Posterior vena cava (tissue), 2 donors: ENCODE data around the gene ABCB7. TPM values are rescaled to one million over a fixed set of nuclear protein-coding genes. Genes with fewer than 3 reads are reported as not detected.
"Not testable (repeated sequence)": the region's sequence is repeated elsewhere in the genome, so short reads cannot be mapped to it uniquely, and the experiment has no call there.

Experiments used
- DNase-seq: peaks from one replicate; pipeline ENCODE4 v3.0.0-alpha.2; 2020; ENCODE audit warnings: low spot score
- intact Hi-C, 2 donors: fragments of 100-400 bp; cut with DNase I; formaldehyde crosslinking; loops; one replicate each; pipeline versions ENCODE4 v1.14.1 to v1.14.2; 2022 to 2023
- long read RNA-seq, 2 donors: library from polyadenylated mRNA; unstranded; transcript quantifications; one replicate each; pipeline ENCODE4 v2.0.0, GENCODE V29; 2020 to 2021
- total RNA-seq, 2 donors: library from RNA; stranded (reverse); fragmentation: NEBNext Ultra II Directional; extraction: Animal tissue kit (Norgen Biotek cat#: 25700); gene quantifications; one replicate each; pipeline ENCODE4 v1.2.1, GENCODE V29; 2021
- donor health status: DM: yes; HTN: yes; CAD: no.
- donor health status: DM: yes; HTN: yes; CAD: no.

ABCB7 gene
- total RNA-seq = 10 to 100 TPM; 16.2 to 17.0 TPM
- long read RNA-seq, donor 1, full-length matches to known transcripts = 2 of 6 reads
- long read RNA-seq, donor 1, partial matches to known transcripts = 2 of 6 reads
- long read RNA-seq, donor 1, other reads (novel, unspliced or antisense) = 2 of 6 reads
- long read RNA-seq, donor 2, full-length matches to known transcripts = 25 of 34 reads
- long read RNA-seq, donor 2, partial matches to known transcripts = 8 of 34 reads
- long read RNA-seq, donor 2, other reads (novel, unspliced or antisense) = 1 of 34 reads

DNA sequence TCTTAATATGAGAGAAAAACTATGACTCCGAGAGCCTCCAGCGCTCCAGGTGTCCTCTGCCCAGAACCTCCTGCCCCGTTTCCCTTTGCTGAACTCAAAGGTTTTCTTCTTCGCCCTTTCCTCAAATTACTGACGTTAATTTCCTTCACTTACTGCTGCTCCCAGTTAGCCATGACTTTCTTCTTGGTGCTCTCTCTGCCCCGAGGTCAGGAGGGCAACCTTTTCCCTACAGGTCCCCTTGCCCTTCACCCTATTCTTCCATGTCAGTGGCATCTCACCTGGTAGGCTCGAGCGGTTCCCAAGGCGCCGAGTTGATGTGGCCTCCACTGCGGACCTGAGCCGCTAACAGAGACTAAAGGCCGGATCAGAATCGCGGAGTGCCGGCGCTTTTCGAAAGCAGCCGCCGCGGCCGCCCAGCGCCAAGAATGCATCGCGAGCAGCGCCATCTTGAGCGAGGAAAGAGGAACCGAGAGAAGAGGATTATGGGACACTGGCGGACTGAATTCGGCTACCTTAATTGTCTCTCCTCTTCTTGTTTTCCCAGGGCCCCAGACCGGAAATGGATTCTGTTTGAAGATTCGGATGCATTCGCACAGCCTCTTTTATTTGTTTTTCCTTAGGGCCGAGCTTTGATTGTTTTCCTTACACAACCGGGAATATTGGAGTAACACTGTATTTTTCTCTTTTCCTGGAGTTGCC is at the start of gene ABCB7:
ABCB7 (minus strand) TSS at position 457 of the 699 bp plus-strand sequence; CDS start at position 446, 11 bp downstream.
- intact Hi-C loops = no loop called here
- DNase-seq = no peak

DNA sequence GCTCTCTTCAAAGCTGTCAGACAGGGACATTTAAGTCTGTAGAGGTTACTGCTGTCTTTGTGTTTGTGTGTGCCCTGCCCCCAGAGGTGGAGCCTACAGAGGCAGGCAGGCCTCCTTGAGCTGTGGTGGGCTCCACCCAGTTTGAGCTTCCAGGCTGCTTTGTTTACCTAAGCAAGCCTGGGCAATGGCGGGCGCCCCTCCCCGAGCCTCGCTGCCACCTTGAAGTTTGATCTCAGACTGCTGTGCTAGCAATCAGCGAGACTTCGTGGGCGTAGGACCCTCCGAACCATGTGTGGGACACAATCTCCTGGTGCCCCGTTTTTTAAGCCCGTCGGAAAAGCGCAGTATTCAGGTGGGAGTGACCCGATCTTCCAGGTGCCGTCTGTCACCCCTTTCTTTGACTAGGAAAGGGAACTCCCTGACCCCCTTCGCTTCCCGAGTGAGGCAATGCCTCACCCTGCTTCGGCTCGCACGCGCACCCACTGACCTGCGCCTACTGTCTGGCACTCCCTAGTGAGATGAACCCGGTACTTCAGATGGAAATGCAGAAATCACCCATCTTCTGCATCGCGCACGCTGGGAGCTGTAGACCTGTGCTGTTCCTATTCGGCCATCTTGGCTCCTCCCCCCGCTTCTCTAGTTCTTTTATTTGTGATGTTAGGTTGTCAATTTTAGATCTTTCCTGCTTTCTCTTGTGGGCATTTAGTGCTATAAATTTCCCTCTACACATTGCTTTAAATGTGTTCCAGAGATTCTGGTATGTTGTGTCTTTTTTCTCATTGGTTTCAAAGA is 32.5 kb upstream of the ABCB7 start:
- intact Hi-C loops, DNase-seq: not testable (repeated sequence)

DNA sequence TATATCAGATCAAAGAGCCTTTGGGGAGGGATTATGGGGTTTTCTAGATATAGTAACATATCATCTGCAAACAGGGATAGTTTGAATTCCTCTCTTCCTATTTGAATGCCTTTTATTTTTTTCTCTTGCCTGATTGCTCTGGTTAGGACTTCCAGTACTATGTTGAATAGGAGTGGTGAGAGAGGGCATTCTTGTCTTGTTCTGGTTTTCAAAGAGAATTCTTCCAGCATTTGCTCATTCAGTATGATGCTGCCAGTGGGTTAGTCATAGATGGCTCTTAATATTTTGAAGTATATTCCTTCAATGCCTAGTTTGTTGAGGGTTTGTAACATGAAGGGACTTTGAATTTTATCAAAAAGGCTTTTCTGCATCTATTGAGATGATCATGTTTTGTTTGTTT is 25.6 kb upstream of the ABCB7 start:
- no peak for DNase-seq
- intact Hi-C loops = no loop called here

DNA sequence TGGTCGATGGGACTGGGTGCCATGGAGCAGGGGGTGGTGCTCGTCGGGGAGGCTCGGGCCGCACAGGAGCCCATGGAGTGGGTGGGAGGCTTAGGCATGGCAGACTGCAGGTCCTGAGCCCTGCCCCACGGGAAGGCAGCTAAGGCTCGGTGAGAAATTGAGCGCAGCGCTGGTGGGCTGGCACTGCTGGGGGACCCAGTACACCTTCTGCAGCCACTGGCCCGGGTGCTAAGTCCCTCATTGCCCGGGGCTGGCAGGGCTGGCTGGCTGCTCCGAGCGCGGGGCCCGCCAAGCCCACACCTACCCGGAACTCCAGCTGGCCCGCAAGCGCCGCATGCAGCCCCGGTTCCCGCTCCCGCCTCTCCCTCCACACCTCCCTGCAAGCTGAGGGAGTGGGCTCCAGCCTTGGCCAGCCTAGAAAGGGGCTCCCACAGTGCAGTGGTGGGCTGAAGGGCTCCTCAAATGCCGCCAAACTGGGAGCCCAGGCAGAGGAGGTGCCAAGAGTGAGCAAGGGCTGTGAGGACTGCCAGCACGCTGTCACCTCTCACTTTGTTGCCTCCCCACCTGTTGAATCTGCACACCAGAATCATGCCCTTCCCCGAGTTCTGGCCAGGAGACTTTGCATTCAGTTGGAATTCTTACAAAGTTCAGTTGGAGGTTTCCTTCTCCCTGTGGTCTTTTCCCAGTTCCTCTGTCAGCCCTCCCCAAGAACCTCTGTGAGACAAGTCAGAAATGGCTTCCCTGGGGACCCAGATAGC is 23.6 kb upstream of the ABCB7 start:
- intact Hi-C loops, DNase-seq: not testable (repeated sequence)

DNA sequence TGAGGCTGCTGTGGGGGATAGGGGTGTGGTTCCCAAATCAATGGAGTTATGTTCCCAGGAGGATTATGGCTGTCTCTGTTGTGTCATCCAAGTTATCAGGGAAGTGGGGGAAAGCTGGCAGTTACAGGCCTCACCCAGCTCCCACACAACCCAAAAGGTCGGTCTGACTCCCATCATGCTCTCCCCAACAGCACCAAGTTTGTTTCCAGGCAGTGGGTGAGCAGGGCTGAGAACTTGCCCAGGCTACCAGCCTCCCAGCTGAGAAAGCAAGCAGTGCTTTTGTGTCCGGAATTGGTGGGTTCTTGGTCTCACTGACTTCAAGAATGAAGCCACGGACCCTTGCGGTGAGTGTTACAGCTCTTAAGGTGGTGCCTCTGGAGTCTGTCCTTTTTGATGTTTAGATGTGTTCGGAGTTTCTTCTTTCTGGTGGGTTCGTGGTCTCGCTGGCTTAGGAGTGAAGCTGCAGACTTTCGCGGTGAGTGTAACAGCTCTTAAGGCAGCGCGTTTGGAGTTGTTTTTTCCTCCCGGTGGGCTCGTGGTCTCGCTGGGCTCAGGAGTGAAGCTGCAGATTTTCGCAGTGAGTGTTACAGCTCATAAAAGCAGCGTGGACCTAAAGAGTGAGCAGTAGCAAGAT is 16.3 kb upstream of the ABCB7 start:
- DNase-seq, intact Hi-C loops: not testable (repeated sequence)

DNA sequence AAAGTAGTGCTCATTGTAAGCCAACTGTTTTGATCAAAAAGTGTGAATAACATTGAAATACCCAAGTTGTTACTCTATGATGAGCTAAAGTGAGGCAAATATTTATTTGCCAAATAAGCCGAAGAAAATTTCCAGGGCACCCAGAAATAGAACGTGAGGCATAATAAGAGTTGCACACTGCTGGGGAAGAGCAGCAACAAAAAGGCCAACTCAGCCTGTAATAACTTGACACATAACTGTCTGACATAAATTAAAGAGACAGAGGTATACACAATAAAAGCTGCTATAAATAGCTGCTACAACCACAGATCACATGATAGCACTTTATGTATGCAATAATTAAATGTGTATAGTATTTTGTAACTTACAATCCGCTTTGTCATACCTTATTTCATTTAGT is 2.0 kb upstream of the ABCB7 start:
- DNase-seq = no peak
- intact Hi-C loops = no loop called here

DNA sequence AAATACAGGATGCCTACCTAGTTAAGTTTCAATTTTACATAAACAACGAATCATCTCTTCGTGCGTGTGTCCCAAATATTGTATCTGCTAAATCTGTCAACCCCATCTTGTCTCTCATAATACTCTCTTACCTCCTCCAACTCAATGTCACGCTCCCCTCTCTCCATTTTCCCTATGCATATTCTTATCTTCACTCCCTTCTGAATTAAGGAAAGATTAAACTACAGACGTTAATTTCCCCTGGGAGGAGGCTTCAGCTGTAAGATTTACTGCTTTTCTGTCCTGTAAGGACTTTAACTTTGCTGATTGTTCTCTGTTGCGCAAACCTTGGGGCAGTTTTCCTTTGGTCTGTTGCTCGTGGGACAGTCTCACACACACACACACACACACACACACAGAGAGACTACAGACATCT is 455 bp upstream of the ABCB7 start:
- intact Hi-C loops = no loop called here
- DNase-seq = no peak

DNA sequence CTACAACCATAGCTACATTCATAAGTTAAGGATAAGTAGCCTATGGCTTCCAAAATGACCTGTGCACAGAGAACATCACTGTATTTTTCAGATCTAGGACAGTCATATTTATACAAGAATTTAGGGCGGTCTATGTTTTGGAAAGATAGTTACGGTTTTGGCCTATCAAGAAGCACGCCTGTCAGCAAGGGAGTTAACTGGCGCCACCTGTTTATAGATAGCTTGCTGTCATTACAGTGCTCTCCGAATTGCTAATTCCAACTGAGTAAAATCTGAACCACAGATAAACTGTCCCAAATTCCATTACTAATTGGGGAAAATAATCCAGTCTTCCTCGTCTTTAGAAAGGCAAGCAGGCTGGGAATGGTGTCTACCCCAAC is 646 bp downstream of the ABCB7 start:
- intact Hi-C loops = no loop called here
- no peak for DNase-seq

DNA sequence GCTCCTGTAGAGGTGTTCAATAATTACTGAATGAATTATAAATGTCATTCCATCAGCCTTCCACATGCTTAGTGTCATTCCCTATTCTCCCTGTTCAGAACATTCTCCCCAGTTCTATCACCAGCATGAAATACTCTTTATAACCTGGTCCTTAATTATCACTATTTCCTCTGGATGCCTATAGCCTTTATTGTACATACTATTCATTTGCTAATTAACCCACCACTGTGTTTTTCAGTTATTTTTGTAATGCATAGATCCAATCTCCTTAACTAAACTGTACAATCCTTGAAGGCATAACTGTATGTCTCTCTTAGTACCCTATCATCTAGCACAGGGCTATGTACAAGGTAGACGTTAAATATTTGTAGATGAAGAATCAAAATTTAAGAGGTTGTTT is 1.2 kb downstream of the ABCB7 start:
- DNase-seq = no peak
- intact Hi-C loops = no loop called here

DNA sequence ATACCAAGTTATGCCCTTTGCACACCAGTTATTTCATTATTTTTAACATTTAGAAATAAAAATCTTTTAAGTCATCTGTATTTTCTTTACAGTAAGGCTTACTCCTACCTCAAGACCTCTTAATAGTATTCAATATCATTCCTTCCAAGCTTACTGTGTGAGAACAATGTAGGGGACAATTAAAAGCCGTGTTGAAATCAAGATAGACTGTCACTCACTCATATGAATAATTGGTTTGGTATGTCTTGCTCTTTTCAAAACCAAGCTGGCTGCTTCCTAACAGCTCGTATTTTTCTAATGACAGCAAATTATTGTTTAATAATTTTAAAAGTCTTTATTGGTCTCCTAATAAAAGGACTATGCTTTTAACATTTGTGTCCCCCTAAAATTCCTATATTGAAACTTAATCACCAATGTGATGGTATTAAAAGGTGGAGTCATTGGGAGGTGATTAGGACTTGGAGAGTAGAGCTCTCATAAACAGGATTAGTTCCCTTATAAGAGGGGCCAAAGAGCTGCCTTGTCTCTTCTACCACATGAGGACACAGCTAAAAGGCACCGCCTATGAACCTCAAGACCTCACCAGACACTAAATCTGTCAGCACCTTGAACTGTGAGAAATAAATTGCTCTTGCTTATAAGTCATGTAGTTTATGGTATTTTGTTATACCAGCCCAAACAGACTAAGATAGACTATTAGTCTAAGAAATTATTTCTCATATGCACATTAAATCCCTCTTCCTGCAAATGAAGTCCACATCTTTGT is 4.1 kb downstream of the ABCB7 start:
- intact Hi-C loops = no loop called here
- DNase-seq = no peak

DNA sequence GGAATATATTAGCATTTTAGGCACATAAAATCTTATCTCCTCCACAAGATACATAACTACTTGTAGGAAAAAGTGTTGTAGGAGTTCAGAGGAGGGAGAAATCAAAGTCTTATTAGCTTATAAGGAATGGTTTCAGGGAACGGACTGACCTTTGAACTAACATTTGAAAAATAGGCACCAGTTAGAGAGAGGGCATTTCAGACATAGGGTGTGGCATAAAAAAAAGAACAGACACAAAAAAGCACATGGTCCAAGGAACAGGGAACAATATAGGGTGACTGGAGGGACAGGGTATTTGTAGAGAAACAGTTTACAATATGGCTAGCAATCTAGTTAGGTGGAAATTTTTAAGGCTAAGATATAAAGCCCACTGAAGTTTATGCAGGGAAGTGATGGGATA is 6.4 kb downstream of the ABCB7 start:
- intact Hi-C loops = no loop called here
- DNase-seq = no peak

DNA sequence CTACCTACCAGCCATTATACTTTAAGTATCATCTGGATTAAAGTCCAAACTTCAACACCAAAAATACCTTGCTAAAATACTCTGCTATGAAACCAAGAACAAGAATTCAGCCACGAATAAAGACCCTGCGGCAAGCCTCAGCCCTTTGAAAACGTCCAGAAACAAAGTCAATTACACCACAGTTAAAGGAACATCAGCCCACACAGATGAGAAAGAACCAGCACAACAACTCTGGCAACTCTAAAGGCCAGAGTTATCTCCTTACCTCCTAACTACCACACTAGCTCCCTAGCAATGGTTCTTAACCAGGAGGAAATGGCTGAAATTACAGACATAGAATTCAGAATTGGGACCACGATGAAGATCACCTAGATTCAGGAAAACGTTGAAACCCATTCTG is 23.4 kb downstream of the ABCB7 start:
- DNase-seq = no peak
- intact Hi-C loops = no loop called here

DNA sequence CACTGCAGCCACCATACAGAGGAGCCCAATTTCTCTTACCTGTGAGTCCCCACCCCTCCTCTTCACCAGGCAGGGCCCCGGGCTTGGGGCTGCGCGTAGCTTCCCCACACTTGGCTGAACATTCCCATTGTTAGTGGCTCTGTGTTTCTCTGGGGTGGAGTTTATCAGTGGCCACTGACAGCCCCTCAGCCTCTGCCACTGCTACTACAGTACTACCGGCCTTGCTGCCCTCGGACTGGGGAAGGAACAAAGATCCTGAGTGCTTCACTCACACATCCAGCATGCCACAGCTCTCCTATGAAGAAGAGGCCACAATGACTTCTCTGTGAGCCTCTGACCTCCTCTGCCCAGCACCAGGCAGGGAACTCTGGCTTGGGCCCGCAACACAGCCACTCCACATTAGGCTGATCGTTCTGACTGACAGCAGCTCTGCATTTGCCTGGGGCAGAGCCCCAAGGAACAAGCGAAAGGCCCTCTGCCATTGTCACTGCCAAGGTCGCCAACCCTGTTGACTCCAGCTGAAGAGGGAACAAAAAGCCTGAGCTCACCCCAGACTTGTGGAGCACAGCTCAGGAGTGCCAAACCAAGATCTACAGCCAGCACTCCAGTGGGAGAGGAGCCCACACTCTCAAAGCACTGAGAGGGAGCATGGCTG is 24.0 kb downstream of the ABCB7 start:
- intact Hi-C loops = no loop called here
- no peak for DNase-seq

DNA sequence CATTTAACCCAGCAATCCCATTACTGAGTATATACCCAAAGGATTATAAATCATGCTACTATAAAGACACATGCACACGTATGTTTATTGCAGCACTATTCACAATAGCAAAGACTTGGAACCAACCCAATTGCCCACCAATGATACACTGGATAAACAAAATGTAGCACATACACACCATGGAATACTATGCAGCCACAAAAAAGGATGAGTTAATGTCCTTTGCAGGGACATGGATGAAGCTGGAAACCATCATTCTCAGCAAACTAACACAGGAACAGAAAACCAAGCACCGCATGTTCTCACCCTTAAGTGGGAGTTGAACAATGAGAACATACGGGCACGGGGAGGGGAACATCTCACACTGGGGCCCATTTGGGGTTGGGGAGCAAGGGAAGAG is 27.0 kb downstream of the ABCB7 start:
- intact Hi-C loops, DNase-seq: not testable (repeated sequence)

DNA sequence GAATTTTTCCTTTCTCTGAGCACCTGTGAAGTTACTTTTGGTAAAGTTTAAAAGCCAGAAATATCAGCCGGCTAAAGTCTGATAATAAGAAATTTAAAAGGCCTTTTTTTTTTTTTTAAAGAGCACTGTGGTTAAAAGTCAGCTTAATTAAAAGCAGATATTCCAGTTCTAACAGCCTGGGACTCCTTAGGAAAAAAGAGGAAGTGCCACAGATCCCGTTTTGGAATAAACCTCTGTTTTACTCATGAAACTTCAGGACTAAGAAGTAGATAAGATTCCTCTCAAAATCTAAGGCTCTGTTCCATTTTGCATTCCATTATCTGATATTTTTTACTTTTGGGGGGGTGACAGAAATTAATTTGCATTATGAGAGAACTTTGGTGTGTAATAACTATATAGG is 37.8 kb downstream of the ABCB7 start:
- intact Hi-C loops = no loop called here
- no peak for DNase-seq

DNA sequence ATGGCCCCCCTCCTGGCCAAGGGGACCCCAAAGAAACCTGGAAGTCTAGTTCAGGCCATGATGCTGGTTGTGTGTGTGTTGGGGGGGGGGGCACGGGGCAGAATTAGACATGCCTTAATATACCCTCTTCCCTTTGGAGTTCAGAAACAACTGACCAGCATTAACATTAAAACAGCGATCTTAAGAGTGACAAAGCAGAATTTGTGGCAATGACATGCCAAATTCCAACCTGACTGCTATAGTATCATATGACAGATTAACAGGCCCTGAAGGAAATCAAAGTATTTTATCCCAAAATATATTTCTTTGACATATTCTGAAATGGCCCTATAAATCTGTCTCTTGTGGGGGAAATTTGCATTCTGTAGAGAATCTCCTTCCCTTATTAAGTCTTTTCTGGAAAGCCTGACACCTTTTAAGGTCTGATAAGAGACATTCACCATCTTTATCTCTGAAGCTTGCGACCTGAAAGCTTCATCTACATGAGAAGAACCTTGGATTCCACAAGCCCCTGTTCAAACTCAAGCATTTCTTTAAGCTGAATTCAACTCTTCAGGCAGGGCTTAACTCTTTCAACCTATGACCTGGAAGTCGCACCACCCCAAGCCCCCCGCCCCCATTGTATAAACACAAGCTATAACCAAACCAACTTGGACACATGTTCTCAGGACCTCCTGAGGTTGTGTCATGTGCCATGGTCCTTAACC is 40.2 kb downstream of the ABCB7 start:
- intact Hi-C loops = no loop called here
- no peak for DNase-seq

DNA sequence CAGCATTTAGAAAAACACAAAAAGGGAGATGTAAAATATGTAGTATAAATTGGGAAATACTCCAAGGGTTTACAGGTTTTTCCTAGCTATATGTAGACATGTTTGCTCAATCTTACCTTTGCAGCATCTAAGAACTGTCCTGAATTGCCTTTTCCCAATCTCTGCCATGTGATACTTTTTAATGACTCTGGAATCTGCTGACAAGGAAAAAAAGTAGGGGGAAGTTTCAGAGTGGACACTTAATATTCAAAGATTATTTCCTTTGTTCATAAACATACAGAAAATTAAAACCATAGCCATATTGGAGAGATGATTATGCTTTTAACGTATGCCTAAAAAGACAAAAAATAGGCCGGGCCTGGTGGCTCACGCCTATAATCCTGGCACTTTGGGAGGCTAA is 41.4 kb downstream of the ABCB7 start:
- DNase-seq = no peak
- intact Hi-C loops = no loop called here
